Stimulated activated CD4-positive, alpha-beta T cell treated with anti-CD3 and anti-CD28 coated beads, Interleukin-12 subunit alpha, Interleukin-12 subunit beta, amount 100 ng/mL, for 4 hours (primary cell): Measurements from ENCODE around the gene APH1B.
"Not testable (repeated sequence)": the region's sequence is repeated elsewhere in the genome, so short reads cannot be mapped to it uniquely, and the experiment has no call there.

Experiments
- DNase-seq: peaks from one replicate; pipeline ENCODE4 v3.0.0-alpha.2; 2020

The APH1B gene

GRCh38 chr15:63277038-63277892, at the start of gene APH1B:
TSS of gene APH1B (plus strand) at chr15:63277605. CDS start at chr15:63277624, 19 bp downstream.
- DNase-seq, result peak; percentile 74

DNA sequence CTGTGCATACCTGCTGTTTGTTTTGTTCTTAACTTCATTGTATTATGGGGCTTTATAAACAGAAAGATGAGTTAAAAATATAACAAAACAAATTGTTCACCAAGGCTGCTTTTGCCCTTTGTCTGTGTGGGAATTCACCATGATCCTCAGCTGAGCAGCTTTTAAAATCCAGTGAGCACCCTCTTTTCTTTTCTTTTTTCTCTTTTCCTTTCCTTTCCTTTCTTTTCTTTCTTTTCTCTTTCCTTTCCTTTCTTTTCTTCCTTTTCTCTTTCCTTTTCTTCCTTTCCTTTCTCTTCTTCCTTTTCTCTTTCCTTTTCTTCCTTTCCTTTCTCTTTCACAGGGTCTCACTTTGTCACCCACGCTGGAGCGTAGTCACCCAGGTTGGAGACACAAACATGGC, 49.7 kb upstream of the APH1B start:
- DNase-seq, result no peak

GRCh38 chr15:63231206-63231605, 46.2 kb upstream of the APH1B start:
- DNase-seq, result no peak

DNA sequence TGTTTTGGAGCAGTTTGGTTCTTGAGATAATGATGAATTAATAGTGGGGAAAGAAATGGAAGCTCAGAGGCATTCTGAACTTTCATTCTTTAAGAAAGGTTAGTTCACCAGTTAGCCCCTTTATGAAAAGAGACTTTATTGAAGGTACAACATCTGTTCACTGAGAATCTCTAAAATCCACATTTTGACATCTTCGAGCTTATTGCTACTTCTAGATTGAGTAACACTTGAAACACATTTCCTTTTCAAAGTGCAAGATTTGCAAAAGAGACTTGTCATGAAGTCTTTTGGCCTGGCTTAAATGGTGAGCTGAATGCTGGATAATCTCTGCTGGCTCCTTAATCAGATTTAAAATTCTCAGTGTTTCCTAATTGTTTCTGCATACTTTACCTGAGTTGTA, 45.7 kb upstream of the APH1B start:
- DNase-seq, result no peak

DNA sequence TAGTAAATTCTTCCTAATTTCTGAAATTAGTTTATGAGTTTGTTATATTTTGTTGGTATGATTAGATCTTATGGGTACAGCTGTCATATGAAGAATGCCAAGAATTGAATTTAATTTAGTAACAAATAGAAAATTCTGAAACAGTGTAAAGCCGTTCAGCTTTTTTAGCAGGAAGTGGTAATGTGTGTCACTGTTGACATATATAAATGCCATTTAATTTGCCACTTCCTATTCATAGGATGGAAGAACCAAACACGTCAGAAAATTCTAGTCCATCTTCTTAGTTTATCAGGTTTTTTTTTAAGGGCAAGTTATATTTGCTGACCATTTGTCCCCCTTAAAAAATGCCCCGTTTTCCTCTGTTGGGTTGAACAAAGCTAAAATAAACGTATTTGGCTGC, 45.0 kb upstream of the APH1B start:
- DNase-seq, result no peak

- no peak for DNase-seq
Measured at GRCh38 chr15:63232943-63233342, 44.5 kb upstream of the APH1B start.

- DNase-seq, result no peak
Measured at GRCh38 chr15:63233667-63234423, 43.6 kb upstream of the APH1B start.

DNA sequence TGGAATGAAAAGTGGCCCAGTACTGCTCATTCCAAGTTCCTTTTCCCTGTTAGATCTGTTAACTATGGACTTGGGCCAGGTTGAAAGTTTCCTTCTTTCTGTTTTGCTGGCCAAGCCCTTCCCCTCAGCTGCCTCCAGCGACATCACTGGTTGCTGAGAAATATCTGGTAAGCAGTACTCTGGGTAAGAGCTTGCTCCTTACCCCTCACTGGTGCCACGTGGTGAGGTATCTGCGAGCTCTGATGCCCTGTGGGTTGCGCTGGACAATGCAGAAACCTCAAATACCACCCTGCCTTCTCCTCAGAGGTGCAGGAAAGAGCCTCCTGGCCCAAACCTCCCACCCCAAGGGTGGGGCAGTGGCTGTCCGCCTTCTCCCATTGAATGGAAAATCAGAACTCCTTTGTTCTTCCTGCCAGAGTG, 42.9 kb upstream of the APH1B start:
- no peak for DNase-seq

- DNase-seq, result no peak
Measured at GRCh38 chr15:63236272-63236671, 41.1 kb upstream of the APH1B start.

DNA sequence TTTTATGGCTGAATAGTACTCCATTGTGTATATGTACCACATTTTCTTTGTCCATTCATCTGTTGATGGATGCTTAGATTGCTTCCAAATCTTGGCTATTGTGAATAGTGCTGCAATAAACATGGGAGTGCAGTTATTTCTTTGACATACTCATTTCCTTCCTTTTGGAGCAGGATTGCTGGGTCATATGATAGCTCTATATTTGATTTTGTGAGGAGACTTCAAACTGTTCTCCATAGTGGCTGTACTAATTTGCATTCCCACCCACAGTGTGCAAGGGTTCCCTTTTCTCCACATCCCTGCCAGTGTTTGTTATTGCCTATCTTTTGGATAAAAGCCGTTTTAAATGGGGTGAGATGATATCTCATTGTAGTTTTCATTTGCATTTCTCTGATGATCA, 40.3 kb upstream of the APH1B start:
- not testable (repeated sequence) for DNase-seq

DNA sequence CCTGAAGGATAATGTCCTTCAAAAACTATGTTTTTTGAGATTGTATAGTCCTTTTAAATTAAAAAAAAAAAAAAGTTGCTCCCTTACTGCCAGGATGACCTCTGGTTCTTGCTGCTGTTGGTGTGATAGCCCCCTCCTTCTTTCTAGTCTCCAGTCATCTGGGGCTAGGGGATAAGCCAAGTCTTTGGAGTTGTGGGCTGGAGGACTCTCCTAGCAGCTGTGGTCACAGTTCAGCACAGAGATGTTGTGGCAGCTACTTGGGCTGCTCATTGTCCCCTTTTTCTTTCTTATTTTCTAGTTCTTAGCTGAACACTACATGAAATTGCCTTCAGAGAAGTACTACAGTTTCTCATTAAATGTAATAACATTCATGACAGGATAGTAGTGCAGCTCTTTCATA, 39.2 kb upstream of the APH1B start:
- no peak for DNase-seq

GRCh38 chr15:63238796-63239195, 38.6 kb upstream of the APH1B start:
- DNase-seq, result no peak

DNA sequence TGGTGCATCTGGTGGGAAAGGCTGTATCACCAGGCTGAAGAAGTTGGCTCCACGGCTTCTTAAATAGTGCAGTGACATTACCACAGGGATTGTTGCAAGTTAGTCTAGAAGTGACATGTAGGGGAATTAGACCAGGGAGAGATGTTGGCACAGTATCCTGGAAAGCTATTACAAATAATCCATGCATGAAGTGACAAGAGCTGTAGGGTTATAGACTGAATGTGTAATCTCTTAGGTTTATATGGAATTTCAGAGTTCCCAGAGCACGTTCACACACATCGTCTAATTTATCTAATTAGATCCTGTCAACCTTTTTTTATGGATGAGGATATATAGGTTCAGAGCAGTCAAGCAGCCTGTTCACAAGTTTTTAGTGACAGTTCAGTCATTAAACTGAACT, 37.3 kb upstream of the APH1B start:
- no peak for DNase-seq

- no peak for DNase-seq
Measured at GRCh38 chr15:63241316-63241715, 36.1 kb upstream of the APH1B start.

DNA sequence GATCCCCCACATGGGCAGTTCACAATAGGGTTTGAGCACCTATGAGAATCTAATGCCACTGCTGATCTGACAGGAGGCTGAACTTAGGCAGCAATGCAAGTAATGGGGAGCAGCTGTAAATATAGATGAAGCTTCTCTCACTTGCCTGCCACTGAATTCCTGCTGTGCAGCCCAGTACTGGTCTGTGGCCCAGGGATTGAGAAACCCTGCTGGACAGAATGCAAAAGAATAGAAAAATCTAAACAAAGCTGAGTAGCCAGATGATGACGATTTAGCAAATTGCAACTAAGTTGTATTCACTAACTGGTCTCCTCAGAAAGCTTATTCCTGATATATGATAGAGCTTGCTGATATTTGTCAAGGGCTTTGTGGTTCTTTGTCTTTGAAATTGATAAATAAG, 34.3 kb upstream of the APH1B start:
- no peak for DNase-seq

- no peak for DNase-seq
Measured at GRCh38 chr15:63243776-63244175, 33.6 kb upstream of the APH1B start.

DNA sequence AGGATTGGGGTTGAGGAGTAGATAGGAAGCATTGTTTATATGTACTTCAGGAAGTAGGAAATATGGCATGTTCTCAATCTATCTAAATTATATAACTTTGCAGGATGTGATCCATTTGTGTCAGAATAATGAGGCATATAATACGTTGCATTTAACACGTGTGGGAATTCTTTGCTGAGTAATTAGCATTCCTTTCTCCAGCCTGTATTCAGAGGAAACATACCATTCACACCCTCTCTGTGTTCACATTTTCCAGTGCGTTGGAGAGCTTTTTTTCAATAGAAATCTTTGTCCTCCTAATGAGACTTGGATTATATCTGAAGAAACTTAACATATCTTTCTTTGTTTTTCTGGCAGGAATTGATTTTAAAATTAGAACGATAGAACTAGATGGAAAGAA, 33.0 kb upstream of the APH1B start:
- DNase-seq, result no peak

GRCh38 chr15:63244976-63245645, 32.3 kb upstream of the APH1B start:
- DNase-seq, result no peak

DNA sequence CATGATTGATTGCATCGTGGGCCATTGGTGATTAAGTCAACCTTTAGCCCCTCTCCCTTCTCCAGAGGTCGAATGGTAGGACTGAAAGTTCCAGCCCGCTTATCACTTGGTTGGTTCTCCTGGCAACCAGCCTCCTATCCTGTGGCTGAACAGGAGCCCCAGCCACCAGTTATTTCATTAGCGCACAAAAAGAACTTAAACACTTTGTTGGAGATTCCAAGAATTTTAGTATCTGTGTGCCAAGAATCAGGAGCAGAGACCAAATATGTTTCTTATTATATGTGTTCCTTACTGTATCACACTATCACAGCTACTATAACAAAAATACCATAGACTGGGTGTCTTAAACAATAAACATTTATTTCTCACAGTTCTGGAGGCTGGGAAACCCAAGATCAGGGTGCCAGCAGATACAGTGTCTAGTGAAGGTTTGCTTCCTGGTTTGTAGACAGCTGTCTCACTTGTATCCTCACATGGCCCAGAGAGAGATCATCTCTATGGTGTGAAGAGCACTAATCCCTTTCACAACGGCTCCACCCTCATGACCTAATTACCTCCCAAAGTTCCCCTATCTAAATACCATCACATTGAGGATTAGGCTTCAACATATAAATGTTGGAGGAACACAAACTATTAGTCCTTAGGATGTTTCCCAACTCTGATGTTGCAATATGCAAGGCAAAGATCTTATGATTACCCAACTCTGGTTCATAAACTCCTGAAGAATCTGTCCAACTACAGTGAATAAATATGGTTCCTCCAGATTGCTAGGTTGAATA, 30.5 kb upstream of the APH1B start:
- DNase-seq, result no peak

- DNase-seq, result no peak
Measured at GRCh38 chr15:63250312-63250965, 27.0 kb upstream of the APH1B start.

DNA sequence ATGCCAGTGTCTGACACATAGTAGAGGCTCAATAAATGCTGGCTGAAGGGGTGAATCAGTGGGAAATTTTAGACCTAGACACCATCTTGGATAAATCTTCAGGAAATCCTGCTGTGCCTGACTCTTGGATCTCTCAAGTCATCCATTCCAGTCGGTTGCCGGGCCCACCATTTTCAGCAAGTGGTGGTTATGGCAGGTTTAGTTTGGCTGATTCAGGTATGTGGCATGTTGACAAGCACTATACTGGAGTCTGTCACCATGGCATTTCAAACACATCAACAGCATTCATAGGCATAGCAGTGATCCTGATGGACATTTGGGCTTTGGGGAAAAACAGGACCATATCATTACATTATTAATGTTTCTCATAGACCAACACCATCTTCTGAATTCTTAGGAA, 25.7 kb upstream of the APH1B start:
- no peak for DNase-seq

- no peak for DNase-seq
Measured at GRCh38 chr15:63252292-63252691, 25.1 kb upstream of the APH1B start.
